WTC11 (cell line): ENCODE data around the gene TTK. TPM values are rescaled to one million over a fixed set of nuclear protein-coding genes. Genes with fewer than 3 reads are reported as not detected.

Source experiments
- ATAC-seq: fragments of 200-7000 bp; cut with Tn5 transposase; 2 replicates; pipeline ENCODE4 v1.10.0; 2021; ENCODE audit warnings: mild to moderate bottlenecking, moderate library complexity
- CTCF ChIA-PET: fragments of 300-600 bp; sonication (Branson Sonifier 250); formaldehyde crosslinking; loops from one replicate; lab custom pipeline; 2021; ENCODE audit warnings: antibody characterized with exemption; lab: Charles Lee
- POLR2A ChIA-PET: fragments of 350-600 bp; sonication (Branson Sonifier 250); formaldehyde crosslinking; loops from one replicate; lab custom pipeline; 2021; ENCODE audit warnings: antibody characterized with exemption; lab: Charles Lee
- DNase-seq: peaks from one replicate; pipeline ENCODE4 v3.0.0; 2021; ENCODE audit warnings: low spot score
- H3K27ac Mint-ChIP-seq: 2 replicates; pipeline ENCODE4 v1.8.0; 2021; ENCODE audit warnings: mixed read lengths
- H3K27me3 Mint-ChIP-seq: 2 replicates; pipeline ENCODE4 v1.8.0; 2021; ENCODE audit warnings: low read depth, mild to moderate bottlenecking, moderate library complexity, mixed read lengths
- H3K36me3 Mint-ChIP-seq: 2 replicates; pipeline ENCODE4 v1.8.0; 2021; ENCODE audit warnings: mixed read lengths
- H3K4me1 Mint-ChIP-seq: 2 replicates; pipeline ENCODE4 v1.8.0; 2022; ENCODE audit warnings: mixed read lengths
- H3K4me3 Mint-ChIP-seq: 2 replicates; pipeline ENCODE4 v1.8.0; 2021; ENCODE audit warnings: mild to moderate bottlenecking, moderate library complexity, mixed read lengths
- H3K9me3 Mint-ChIP-seq: 2 replicates; pipeline ENCODE4 v1.8.0; 2021; ENCODE audit warnings: mixed read lengths
- ARID4B ChIP-seq: sonication (generic); formaldehyde crosslinking; IDR thresholded peaks from 2 replicates; pipeline ENCODE4 v1.8.0; 2023; ENCODE audit warnings: missing genetic modification reagents, mild to moderate bottlenecking, borderline replicate concordance
- ATF1 ChIP-seq: sonication (generic); formaldehyde crosslinking; IDR thresholded peaks from 2 replicates; pipeline ENCODE4 v1.8.1; 2023; ENCODE audit warnings: mild to moderate bottlenecking, moderate library complexity, missing genetic modification reagents
- CREB1 ChIP-seq: sonication (generic); formaldehyde crosslinking; IDR thresholded peaks from 2 replicates; pipeline ENCODE4 v1.8.0; 2023; ENCODE audit warnings: mild to moderate bottlenecking, missing genetic modification reagents
- CREM ChIP-seq: sonication (generic); formaldehyde crosslinking; IDR thresholded peaks from 2 replicates; pipeline ENCODE4 v1.8.1; 2022; ENCODE audit warnings: mild to moderate bottlenecking, missing genetic modification reagents, moderate library complexity
- ELF4 ChIP-seq: sonication (generic); formaldehyde crosslinking; IDR thresholded peaks from 2 replicates; pipeline ENCODE4 v1.8.1; 2022; ENCODE audit warnings: low read depth, mild to moderate bottlenecking, moderate library complexity, missing genetic modification reagents
- EMX1 ChIP-seq: fragments of 250-450 bp; sonication (Bioruptor Pico); IDR thresholded peaks from 2 replicates; pipeline ENCODE4 v1.8.0; 2021; ENCODE audit warnings: mild to moderate bottlenecking
- IRF1 ChIP-seq: sonication (generic); formaldehyde crosslinking; IDR thresholded peaks from 2 replicates; pipeline ENCODE4 v1.8.0; 2023; ENCODE audit warnings: missing genetic modification reagents
- MYBL2 ChIP-seq: sonication (generic); formaldehyde crosslinking; IDR thresholded peaks from 2 replicates; pipeline ENCODE4 v1.8.1; 2023; ENCODE audit warnings: mild to moderate bottlenecking, moderate library complexity, missing genetic modification reagents
- NFATC4 ChIP-seq: fragments of 250-450 bp; sonication (Bioruptor Pico); IDR thresholded peaks from 2 replicates; pipeline ENCODE4 v1.9.0; 2021; ENCODE audit warnings: mild to moderate bottlenecking
- NFYB ChIP-seq: sonication (generic); formaldehyde crosslinking; conservative IDR thresholded peaks from 2 replicates; pipeline ENCODE4 v1.8.0; 2022; ENCODE audit warnings: low read depth, missing genetic modification reagents
- PRRX2 ChIP-seq: fragments of 250-450 bp; sonication (Bioruptor Pico); IDR thresholded peaks from 2 replicates; pipeline ENCODE4 v1.8.0; 2021; ENCODE audit warnings: mild to moderate bottlenecking
- SMAD4 ChIP-seq: sonication (generic); formaldehyde crosslinking; IDR thresholded peaks from 2 replicates; pipeline ENCODE4 v1.8.0; 2022; ENCODE audit warnings: mild to moderate bottlenecking, missing genetic modification reagents
- ZNF232 ChIP-seq: sonication (generic); formaldehyde crosslinking; IDR thresholded peaks from 2 replicates; pipeline ENCODE4 v1.8.0; 2022; ENCODE audit warnings: mild to moderate bottlenecking, missing genetic modification reagents
- ZNF263 ChIP-seq: sonication (generic); formaldehyde crosslinking; IDR thresholded peaks from 2 replicates; pipeline ENCODE4 v1.8.1; 2022; ENCODE audit warnings: low read depth, mild to moderate bottlenecking, moderate library complexity, missing genetic modification reagents
- total RNA-seq: library from RNA; stranded (reverse); gene quantifications from 3 replicates; pipeline ENCODE4 v1.2.3, GENCODE V29; 2021
- TF ChIP-seq, protein P1 (sequence below): sonication (generic); formaldehyde crosslinking; IDR thresholded peaks from 2 replicates; pipeline ENCODE4 v1.8.1; 2023; ENCODE audit warnings: mild to moderate bottlenecking, missing genetic modification reagents, moderate library complexity
- TF ChIP-seq, protein P2 (sequence below): sonication (generic); formaldehyde crosslinking; IDR thresholded peaks from 2 replicates; pipeline ENCODE4 v1.8.0; 2023; ENCODE audit warnings: mild to moderate bottlenecking, missing genetic modification reagents

Gene TTK
- total RNA-seq, 1 experiment from 2014 or later, result 51.0 TPM

- no peak for TF ChIP-seq IRF1 (CRISPR knock-in tag)
- peak; percentile 99 for TF ChIP-seq MYBL2 (CRISPR knock-in tag)
Measured at GRCh38 chr6:80004173-80005072, at the start of gene TTK (continued).

DNA sequence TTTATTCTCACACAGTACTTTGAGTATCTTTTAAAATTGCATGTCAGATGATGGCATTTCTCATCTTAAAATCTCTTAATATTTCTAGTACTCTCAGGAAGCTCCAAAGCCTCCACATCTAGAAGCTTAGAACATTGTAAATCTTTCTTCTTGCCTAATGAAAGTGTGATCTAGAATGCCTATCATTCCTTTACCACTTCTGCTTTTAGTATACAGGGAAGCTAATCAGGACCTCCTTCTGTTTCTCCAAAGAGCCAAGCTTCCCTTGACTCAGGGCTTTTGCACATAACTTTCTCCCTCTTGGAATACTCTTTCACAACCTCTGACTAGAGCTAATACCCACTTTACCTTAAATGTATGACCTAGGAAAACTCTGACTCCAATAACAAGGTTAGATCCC lies 49.6 kb upstream of the TTK start:
- Mint-ChIP-seq H3K27ac (no peak overlapping the region), H3K36me3 (peaks cover 4% of the 10 kb centered on the region), H3K4me1 (no peaks in the 10 kb centered on the region), H3K4me3 (no peak overlapping the region), H3K9me3 (peaks cover 24% of the 10 kb centered on the region), H3K27me3 (no peaks in the 10 kb centered on the region; the same call in 1 of the 2 replicates)
- TF ChIP-seq NFATC4 (CRISPR knock-in tag) (no peak), EMX1 (CRISPR knock-in tag) (no peak), PRRX2 (CRISPR knock-in tag) (no peak), ZNF232 (no peak), ELF4 (no peak), SMAD4 (no peak), ZNF263 (no peak), ATF1 (no peak), CREB1 (CRISPR knock-in tag) (no peak), NFYB (CRISPR knock-in tag) (no peak), CREM (CRISPR knock-in tag) (no peak), ARID4B (no peak), IRF1 (CRISPR knock-in tag) (no peak)
- TF ChIP-seq, protein P1, sequence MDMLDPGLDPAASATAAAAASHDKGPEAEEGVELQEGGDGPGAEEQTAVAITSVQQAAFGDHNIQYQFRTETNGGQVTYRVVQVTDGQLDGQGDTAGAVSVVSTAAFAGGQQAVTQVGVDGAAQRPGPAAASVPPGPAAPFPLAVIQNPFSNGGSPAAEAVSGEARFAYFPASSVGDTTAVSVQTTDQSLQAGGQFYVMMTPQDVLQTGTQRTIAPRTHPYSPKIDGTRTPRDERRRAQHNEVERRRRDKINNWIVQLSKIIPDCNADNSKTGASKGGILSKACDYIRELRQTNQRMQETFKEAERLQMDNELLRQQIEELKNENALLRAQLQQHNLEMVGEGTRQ (CRISPR knock-in tag), result no peak
- TF ChIP-seq, protein P2, sequence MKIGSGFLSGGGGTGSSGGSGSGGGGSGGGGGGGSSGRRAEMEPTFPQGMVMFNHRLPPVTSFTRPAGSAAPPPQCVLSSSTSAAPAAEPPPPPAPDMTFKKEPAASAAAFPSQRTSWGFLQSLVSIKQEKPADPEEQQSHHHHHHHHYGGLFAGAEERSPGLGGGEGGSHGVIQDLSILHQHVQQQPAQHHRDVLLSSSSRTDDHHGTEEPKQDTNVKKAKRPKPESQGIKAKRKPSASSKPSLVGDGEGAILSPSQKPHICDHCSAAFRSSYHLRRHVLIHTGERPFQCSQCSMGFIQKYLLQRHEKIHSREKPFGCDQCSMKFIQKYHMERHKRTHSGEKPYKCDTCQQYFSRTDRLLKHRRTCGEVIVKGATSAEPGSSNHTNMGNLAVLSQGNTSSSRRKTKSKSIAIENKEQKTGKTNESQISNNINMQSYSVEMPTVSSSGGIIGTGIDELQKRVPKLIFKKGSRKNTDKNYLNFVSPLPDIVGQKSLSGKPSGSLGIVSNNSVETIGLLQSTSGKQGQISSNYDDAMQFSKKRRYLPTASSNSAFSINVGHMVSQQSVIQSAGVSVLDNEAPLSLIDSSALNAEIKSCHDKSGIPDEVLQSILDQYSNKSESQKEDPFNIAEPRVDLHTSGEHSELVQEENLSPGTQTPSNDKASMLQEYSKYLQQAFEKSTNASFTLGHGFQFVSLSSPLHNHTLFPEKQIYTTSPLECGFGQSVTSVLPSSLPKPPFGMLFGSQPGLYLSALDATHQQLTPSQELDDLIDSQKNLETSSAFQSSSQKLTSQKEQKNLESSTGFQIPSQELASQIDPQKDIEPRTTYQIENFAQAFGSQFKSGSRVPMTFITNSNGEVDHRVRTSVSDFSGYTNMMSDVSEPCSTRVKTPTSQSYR (CRISPR knock-in tag), result no peak
- CTCF ChIA-PET, result interaction anchor here (1.4 kb wide), 1 partner anchor 9 kb away, joined by 3 read pairs; no protein-coding TSS in a partner anchor
- POLR2A ChIA-PET, result no interaction called here
- no peak for ATAC-seq
- DNase-seq, result no peak
